Occipital lobe (tissue), 2 donors: ENCODE results near the gene PCDH8. TPM values are rescaled to one million over a fixed set of nuclear protein-coding genes. Genes with fewer than 3 reads are reported as not detected.

Source experiments
- DNase-seq: peaks from one replicate; lab custom pipeline; 2025; lab: John Stamatoyannopoulos, UW
- total RNA-seq: library from RNA; depleted of rRNA; stranded (reverse); fragments of >200 nt; gene quantifications from one replicate; pipeline ENCODE4 v1.2.3, GENCODE V29; 2014

PCDH8 gene
- total RNA-seq, 1 donor from 2014 or later: 32.6 TPM

DNA sequence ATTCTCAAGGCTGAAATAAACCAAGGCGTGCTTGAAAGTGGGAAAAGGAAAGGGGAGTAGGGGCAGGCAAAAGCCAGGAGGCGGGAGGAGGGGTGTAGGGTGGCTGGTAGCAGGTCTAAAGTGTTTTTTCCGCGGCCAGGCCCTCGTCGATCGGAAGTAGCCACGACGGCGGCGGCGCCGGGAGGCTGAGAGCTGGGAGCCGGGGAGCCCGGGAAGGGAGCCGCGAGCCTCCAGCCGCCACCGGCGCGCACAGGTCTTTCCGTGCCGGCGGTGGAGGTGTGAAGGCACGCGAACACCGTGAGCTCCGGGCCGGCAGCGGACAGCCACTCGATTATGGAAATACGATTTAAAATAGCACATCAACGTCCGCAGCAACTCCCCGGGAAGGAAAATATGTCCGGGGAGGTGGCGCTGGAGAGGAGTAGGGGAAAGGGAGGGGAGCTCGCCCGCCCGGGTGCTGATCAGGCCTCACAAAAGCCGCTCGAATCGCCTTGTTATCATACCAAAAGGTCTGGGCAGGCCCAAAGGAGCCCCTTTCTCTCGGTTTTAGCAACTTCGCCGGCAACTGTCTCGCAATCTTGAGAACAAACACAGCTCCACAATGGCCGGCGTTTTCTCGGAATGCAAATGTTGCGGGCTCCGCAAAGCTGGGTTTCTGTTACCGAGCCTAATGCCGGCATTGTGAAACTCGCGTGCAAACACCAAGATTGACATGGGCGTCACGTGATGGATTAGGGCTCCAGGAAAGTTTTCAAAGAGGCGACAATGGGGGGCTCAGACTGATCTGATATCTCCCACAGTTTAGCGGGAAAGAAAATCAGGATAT, 2.9 kb upstream of the PCDH8 start:
- DNase-seq: no peak

DNA sequence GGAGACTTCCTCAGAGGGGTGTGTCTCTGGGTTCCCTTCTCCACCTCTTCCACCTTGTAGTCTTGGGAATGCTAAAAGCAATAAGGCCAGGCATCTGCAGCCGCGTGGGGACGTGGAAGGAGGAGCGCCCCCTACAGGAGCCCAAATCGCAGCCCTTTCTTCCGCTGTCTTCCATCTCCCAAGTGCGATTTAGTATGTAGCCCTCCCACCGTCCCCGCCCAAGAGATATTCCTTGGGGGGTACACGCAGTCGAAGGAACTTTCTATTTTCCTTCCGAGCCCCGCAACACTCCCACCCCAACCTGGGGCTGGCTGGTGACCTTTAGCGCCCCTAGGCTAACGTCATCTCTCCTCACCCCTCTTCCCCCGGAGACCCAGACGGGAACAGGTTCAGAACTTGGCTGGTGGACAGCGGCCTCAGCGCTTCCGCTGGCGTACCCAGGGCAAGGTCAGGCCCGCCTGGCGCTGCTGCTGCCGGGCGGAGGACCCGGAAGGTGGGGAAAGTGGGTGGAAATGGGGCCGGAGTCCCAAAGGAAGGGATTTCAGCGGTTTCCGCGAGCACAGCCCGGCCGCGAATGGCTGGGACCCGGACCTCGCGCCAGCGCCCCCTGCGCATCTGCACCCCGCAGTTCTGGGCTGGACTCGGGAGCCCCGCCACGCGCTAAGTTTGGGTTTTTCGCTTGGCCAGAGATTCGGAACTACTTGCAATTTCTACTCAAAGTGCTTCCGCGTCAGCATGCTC, 2.1 kb upstream of the PCDH8 start:
- peak; percentile 37 for DNase-seq

DNA sequence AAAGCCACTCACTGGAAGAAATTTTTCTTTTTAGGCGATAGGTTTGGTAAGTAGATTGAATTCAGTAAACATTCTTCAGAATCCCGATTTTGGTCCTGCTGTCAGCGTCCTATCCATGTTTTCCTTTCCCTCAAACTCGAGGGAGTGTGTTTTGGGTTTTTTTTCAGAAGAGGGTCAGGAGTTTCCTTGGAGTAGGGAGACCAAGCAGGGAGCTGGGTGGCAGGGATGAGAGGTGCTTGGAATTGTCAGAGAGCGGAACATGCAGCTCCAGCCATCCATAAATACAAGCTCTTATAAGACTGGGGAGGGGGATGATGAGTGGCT, 1.6 kb upstream of the PCDH8 start:
- DNase-seq: no peak

DNA sequence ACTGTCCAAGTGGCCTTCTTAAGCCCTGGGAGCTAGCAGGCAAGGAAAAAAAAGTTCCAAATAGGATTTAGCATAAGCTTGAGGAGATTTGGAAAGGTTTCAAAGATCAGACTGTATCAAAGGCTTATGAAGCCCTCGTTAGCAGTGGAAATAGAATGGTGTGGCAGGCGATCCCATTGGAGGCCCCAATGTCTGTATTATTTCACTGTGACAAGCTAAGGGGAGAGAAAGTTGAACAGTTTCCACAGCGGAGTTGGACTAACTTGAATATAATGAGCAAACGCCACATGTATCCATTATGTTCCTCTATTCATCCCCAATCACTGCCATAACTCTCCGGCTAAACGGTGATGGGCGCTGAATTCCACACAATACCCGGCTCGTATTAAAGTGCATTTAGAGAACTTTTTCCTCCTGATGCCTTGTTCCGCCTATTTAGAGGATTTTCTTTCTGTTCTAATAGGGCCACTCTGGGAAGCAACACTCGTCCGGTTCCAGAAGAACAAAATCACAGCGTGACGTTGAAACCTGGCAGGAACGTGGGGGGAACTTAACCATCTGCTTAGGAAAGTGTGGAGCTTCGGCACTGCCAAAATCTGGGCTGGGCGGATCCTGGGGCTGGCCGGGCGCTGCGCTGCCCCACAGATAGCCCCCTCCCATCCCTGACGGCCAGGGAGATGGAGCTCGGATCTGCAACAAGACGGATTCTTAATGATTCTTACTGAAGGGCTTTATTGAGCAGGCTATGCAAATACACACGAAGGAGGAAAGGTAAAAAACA, 1.0 kb upstream of the PCDH8 start:
- no peak for DNase-seq

DNA sequence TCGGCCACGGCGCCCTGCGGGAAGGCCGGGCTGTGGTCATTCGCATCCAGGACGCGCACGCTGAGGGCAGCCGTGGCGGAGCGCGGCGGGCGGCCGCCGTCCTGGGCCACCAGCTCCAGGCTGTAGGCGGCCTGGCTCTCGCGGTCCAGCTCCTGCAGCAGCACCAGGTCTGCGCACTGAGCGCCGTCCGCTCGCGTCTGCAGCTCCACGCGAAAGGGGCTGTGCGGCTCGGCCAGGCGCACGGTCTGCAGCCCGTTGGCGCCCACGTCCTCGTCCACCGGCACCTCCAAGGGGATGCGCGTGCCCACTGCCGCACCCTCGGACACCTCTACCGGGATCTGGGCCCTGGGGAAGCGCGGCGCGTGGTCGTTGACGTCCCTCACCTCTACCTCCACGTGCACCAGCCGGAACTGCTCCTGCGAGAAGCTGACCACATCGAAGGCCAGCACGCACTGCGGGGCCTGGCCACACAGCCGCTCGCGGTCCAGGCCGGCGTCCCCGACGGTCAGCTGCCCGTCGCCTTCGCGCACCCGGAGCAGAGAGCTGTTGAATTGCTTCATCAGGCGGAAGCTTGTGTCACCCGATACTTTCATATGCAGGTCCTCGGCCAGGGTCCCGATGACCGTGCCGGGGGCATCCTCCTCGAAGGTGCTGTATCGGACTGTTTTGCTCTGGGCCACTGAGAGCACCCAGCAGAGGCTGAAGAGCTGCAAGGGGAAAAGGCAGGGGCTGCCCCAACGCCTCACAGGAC, 583 bp downstream of the PCDH8 start:
- no peak for DNase-seq

DNA sequence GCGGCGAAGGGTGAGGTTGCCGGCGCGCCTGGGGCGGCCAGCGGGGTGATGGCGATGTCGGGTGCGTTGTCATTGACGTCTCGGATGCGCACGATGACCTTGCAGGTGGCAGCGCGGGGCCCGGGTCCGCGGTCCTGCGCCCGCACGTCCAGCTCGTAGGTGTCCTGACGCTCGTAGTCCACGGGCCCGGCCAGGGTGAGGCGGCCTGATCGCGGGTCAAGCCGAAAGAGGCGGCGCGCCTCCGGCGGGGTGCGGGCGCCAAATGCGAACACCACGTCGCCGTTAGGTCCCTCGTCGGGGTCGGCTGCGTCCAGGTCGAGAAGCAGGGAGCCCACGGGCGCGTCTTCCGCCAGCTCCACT, 1.1 kb downstream of the PCDH8 start:
- no peak for DNase-seq

DNA sequence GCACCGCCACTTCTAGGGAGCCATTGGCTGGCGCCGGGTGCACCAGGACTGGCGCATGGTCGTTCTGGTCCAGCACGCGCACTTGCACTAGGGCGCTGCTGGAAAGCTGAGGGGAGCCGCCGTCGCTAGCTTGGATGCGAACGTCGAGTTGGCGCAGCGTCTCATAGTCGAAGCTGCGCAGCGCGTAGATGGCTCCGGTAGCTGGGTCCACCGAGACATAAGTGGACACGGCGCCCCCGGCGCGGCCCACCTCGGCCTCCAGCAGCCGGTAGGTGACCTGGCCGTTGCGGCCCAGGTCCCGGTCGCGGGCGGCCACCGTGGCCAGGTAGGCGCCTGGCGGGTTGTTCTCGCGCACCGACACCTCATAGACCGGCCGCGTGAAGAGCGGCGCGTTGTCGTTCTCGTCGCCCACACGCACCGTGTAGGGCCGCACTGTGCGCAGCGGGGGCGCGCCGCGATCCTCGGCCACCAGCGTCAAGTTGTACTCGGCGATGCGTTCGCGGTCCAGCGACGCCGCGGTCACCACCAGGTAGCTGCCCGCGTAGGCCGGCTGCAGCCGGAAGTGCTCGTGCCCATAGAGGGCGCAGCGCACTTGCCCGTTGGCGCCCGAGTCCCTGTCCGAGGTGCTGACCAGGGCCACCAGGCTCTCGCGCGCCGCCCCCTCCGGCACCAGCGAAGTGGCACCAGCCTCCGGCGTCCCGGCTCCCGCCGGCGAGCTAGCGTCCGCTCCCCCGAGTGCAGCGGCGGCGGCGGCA, 1.7 kb downstream of the PCDH8 start:
- DNase-seq: peak; percentile 11

DNA sequence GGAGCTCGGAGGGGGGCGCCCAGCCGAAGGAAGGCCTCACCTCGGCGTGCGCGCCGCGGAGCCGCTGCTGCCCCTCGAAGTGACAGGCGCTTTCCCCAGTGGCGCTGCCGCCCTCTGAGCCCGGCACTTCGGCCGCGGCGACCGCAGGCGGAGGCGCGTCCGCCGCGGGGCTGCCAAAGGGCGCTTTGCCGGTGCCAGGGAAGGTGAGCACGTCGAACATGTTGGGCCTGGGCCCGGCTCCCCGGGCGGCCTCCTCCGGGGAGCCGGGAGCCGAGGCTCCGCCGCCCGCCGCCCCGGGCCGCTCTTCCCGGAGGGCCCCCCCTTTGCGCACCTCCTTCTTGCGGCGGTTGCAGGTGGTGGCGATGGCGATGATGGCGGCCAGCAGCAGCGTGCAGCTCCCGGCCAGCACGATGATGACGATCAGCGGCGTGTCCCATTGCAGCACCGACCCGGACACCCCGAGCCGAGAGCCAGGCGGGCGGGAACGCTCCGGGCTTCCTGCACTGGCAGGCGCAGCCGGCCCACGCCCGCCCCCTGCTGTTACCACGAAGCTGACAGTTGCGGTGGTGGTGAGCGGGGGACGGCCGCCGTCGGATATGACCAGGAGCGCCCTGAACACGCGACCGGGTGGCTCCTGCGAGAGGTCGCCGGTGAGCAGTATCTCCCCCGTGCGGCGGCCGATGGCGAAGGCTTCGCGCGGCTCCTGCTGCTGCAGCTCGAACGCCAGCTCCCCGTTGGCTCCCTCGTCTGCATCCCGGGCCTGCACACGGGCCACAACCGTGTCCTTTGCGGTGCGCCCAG, 2.5 kb downstream of the PCDH8 start:
- DNase-seq: no peak

DNA sequence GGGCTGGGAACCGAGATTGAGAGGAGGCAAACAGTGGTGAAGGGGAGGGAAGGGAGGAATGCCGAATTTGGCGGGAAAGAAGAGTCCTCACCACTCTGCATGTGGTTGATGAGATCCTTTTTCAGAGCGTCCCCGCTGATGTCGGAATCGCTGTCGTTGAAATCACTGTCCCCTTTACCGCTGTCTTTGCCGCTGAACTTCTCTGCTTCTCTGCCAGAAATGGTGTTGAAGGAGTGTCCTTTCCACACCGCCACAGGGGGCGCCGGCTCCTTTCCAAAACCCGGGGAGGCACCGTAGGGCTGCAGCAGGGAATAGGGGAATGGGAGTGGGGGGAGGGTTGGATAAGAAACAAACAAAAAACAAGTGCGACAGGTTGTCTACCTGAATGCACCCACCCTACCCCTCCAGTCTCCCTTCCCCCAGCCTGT, 3.1 kb downstream of the PCDH8 start:
- DNase-seq: no peak

DNA sequence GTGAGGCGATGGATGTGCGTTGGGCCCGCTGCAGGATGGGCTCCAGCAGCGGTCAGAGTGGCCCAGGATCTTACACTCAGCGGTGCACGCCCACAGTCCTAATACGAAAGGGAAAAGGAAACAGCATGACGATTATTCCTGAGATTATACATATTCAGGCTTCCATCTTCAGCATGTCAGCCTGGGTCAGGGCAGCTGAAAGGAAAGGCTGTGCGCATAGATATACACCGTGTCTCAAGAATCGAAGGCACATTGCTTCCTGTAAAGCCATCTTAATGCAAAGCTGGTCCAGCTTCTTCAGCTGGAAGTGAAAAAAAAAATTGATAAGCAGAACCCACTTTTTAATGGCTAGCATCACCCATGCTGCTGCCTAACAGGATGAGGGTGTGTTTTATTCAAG, 3.6 kb downstream of the PCDH8 start:
- DNase-seq: no peak

DNA sequence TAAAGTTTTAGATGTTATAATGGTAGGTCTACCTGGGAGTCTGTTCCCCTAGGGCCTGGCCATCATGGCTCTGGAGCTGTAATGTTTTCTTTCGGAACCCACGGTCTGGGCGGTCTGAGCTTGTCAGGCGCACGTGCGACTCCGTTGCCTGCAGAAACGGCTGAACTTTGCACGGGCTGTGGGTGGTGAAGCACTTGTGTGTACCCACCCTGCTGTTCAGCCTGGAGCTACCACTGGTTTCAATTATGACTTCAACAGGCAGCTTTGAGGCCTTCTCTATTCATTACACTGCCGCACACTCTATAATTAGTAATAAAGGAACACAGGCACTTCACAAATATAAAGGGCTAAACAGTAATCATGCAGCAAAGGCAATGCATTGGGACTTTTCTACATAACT, 6.0 kb downstream of the PCDH8 start:
- DNase-seq: no peak

DNA sequence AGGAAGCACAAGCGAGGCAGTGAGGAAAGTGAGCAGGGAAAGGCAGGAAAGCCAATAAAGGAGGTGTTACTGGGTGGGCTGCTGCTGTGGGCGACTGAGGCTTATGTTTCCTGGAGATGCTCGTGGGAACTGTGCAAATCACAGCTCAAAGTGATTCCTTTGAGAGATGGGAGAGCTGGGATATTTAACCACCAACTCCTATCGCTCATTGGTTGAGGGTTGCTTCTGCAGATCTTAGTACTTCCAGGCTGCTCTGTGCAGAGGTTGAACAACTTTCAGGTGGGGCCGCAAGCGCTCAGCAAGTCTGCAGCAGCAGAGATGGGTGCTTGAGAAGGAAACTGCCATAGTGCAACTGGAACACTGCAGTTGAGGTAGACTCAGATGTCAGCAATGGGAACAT, 8.4 kb downstream of the PCDH8 start:
- no peak for DNase-seq

DNA sequence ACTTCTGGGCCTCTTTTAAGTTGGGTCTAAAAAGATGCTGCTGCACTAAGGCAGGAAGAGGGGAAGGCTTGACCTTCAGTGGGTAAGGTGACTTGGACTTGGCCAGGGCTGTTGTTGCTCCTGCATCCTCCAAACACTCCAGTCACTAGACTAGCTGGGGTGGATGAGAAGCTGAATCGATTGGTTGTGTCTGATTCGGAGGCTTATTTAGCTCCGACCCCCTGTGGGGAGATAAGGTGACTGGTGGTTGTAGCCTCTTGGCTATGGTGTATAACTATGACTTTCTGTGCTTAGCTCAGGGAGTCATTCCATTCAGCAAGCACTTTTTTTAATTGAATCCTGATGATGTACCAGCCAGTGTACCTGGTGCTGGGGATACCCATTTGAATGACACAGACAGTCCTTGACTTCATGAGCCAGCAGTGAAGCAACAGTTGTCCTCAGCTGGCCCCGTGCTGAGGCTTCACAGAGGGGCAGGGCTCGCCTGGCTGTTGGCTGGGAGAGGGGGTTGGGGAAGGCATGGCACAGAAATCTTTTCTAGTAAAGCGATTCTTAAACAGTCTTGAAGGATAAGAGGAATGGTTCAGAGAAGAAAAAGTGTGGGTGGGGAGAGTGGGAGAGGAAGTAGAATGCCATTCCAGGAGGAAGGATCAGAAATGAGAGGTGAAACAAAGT, 9.9 kb downstream of the PCDH8 start:
- DNase-seq: no peak

DNA sequence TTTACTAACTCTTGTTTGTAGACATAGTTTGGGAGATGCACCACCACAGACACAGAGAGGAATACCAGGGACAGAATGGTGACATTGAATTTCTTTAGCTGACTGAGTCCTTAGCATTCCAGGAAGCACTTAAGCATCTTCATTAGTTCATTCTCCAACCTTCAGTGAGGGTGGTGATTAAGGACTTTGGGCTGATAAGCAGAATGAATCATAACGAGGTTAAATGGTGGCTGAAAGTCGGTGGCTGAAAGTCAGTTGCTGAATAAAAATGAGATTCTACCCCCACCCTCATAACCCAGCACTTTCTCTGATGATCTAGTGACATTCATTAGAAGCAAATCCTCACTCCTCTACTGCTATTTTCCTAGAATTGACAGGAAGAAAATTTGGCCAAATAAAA, 10.6 kb downstream of the PCDH8 start:
- DNase-seq: no peak

DNA sequence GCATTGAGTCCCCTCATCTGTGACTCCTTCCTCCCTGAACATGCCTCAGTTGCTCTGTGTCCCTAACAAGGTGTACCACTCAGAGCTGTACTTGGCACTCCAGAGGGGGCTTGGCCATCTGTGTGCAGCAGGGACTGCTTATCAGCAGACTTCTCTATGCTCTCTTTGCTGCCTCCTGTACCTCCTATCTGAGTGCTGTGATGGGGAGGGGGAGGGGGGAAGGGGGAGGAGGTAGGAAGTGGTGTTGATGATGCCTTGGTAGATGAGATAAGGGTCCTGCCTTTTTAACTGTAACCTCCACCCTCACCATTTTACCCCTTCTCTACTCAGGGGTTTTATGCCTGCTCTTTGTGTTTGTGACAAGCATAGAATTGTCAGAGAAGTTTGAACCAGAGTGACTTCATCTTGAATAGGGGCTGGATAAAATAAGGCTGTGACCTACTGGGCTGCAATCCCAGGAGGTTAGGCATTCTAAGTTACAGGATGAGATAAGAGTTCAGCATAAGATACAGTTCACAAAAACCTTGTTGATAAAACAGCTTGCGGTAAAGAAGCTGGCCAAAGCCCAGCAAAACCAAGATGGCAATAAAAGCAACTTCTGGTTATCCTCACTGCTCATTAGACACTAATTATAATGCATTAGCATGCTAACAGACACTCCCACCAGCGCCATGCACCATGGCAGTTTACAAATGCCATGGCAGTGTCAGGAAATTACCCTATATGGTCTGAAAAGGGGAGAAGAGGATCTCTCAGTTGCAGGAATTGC, 13.2 kb downstream of the PCDH8 start:
- DNase-seq: no peak

DNA sequence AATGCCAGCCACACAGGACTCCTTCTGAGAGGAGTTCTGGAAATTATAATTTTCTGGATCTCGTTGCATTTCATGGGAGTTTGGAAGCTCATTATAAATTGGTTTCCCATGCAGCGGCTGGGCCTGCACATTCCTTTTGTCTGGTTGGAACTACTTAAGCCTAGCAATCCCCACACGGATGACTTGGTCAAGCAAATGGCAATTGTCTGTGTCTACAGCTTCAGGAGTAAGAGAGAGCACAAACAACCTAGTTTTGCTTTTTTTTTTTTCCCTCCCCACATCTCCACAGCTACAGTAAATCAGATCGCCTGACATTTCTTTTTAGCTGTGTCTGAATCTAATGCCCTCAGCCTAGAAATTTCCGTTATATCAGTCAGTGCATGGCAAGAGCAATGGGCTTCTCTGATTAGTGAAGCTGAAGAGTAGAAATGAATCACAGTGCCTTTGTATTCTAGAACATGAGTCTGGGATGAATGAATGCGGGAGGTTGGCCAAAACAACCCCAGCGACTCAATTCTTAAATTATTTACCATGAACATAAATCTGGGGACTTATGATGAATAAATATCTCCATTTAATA, 15.1 kb downstream of the PCDH8 start:
- no peak for DNase-seq

DNA sequence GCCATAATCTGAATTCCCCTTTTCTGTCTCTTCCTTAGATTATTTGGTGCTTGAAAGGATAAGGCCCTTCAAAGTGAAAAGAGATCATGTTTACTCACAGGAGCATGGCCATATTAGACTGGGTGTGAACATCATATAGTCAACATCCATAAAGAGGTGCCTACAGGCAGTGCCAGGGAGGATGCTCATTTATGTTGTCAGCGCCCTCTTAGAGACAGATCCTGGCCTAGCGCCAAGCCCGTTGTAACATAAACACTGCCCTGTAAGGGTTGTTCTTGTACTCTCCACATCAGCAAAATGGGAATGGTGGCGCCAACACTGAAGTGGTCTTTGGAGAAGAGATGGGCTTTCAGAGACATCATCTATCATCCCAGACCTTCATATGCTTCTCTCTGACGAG, 16.1 kb downstream of the PCDH8 start:
- DNase-seq: no peak

DNA sequence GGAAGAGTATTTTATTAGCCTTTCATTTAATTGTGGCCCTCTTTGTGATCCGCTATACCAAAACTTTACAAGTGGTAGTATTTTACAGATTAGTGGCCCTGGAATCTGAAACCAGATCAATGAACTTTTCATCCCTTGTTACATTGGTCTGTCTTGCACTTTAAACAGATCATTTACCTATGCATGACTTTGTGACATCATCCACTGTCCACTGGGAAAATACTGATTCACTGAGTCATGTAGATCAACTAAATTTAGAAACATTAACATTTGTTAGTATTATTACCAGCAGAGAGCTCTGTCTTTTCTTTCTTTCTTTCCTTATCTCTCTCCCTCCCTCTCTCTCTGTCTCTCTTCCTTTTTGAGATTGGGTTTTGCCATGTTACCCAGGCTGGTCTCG, 17.5 kb downstream of the PCDH8 start:
- DNase-seq: no peak
